SK-N-SH (cell line): ENCODE data around the gene NBR1.

Source experiments
- CTCF ChIP-seq: fragments of 200-600 bp; sonication (generic); IDR thresholded peaks from 2 replicates; pipeline ENCODE4 v1.6.1; 2017; ENCODE audit warnings: antibody characterized with exemption, mild to moderate bottlenecking, moderate library complexity
- EP300 ChIP-seq, 2 experiments: IDR thresholded peaks; 2 replicates each; pipeline versions ENCODE4 v1.4.0 to v1.6.1; 2012; ENCODE audit warnings: borderline replicate concordance in 1 of 2, low read depth in 1 of 2, low read length in 1 of 2
- JUND ChIP-seq: IDR thresholded peaks from 2 replicates; pipeline ENCODE4 v1.4.0; 2012
- MEF2A ChIP-seq: IDR thresholded peaks from 2 replicates; pipeline ENCODE4 v1.4.0; 2012; ENCODE audit warnings: low read depth, borderline replicate concordance
- REST ChIP-seq: IDR thresholded peaks from 2 replicates; pipeline ENCODE4 v1.6.1; 2012; ENCODE audit warnings: mild to moderate bottlenecking, low read depth, low read length, moderate library complexity
- RFX5 ChIP-seq: IDR thresholded peaks from 2 replicates; pipeline ENCODE4 v1.6.1; 2012; ENCODE audit warnings: mild to moderate bottlenecking, improper control_type of control experiment, low read length
- TAF1 ChIP-seq: IDR thresholded peaks from 2 replicates; pipeline ENCODE4 v1.6.1; 2012; ENCODE audit warnings: low read depth, mild to moderate bottlenecking, low read length, moderate library complexity, borderline replicate concordance
- ZBTB33 ChIP-seq: IDR thresholded peaks from 2 replicates; pipeline ENCODE4 v1.4.0; 2012; ENCODE audit warnings: low read depth, borderline replicate concordance

- TF ChIP-seq EP300 (IDR thresholded peaks at IDR 0.05; ENCODE audit: borderline replicate concordance in 1 of 2, low read depth in 1 of 2, low read length in 1 of 2) = no peak
- TF ChIP-seq CTCF = no peak
- no peak for TF ChIP-seq JUND
- no peak for TF ChIP-seq MEF2A
- no peak for TF ChIP-seq REST
- TF ChIP-seq TAF1 = no peak
- no peak for TF ChIP-seq RFX5
- TF ChIP-seq ZBTB33 = no peak
These were observed 46.0 kb downstream of the NBR1 start for GRCh38 chr17:43216762-43217613.
